Measurements from ENCODE around the gene SERTAD1. TPM values are rescaled to one million over a fixed set of nuclear protein-coding genes. Genes with fewer than 3 reads are reported as not detected.

Gene SERTAD1
- total and polyA plus RNA-seq, 2 of the 4 experiments (the other 2 are of a cell fraction), result 21.1 to 27.4 TPM

- in situ Hi-C loops (cut with MboI; ENCODE audit: low sequenced_read_pairs), result no loop called here
- Histone ChIP-seq H3K4me2 (ENCODE audit: low read depth, low read length) (no peak overlapping the region), H4K91ac (ENCODE audit: insufficient read depth, low read depth, low read length) (no peak overlapping the region), H2AFZ (replicated peaks; ENCODE audit: low read length, poor library complexity) (no peak overlapping the region), H2BK20ac (ENCODE audit: low read depth, low read length) (no peak overlapping the region), H3K23ac (ENCODE audit: low read depth, low read length) (no peak overlapping the region), H3K14ac (replicated peaks; ENCODE audit: low read depth, low read length) (no peak overlapping the region), H3K18ac (ENCODE audit: low read depth, low read length) (no peak overlapping the region), H3K9me3 (ENCODE audit: control insufficient read depth, insufficient read depth, low read length) (no peaks in the 10 kb centered on the region), H2BK5ac (ENCODE audit: low read depth, low read length, poor library complexity, severe bottlenecking) (no peak overlapping the region), H2AK5ac (ENCODE audit: low read depth, low read length) (no peak overlapping the region), H3K4me1 (ENCODE audit: control insufficient read depth, insufficient read depth, low read length) (peaks cover 16% of the 10 kb centered on the region), H3K36me3 (ENCODE audit: control insufficient read depth, insufficient read depth, low read length) (no peaks in the 10 kb centered on the region), H3K27me3 (ENCODE audit: control insufficient read depth, insufficient read depth, low read length) (peaks cover 11% of the 10 kb centered on the region; the same call in 1 of the 2 replicates), H4K20me1 (ENCODE audit: insufficient read depth, low read length) (0 out of 2 replicates have a peak, but pooled peaks cover 5% of the 10 kb centered on the region), H2AK9ac (replicated peaks; ENCODE audit: low read depth, low read length, poor library complexity) (no peak overlapping the region), H3K4me3 (ENCODE audit: insufficient read depth, low read depth, low read length) (no peak overlapping the region), H3K56ac (ENCODE audit: extremely low read depth, insufficient read depth, low read length) (no peak overlapping the region), H2BK120ac (ENCODE audit: low read depth, low read length) (no peak overlapping the region), H4K8ac (ENCODE audit: low read depth in 2 of 2, low read length in 2 of 2) (no peak overlapping the region), H3K9me1 (ENCODE audit: insufficient read depth, low read length) (peaks cover 11% of the 10 kb centered on the region), H4K5ac (ENCODE audit: low read depth, low read length) (no peak overlapping the region), H2BK15ac (ENCODE audit: low read depth, low read length) (no peak overlapping the region), H3K9ac (ENCODE audit: low read depth, low read length) (no peak overlapping the region), H3K27ac (ENCODE audit: insufficient read depth, low read length) (no peak overlapping the region), H3K79me1 (ENCODE audit: low read depth in 1 of 2, low read length in 2 of 2) (peaks cover 0 to 15% of the 10 kb centered on the region in 2 experiments; a peak in 2 of 4 replicates), H3K4ac (ENCODE audit: low read depth, low read length) (no peak overlapping the region)
- ChIA-PET CTCF (no interaction called here), POLR2A (ENCODE audit: unreplicated experiment) (no interaction called here)
- no peak for TF ChIP-seq MXI1 (IDR thresholded peaks at IDR 0.05; ENCODE audit: borderline replicate concordance, low read depth, low read length)
- BruUV-seq (replicated peaks), result no TSS peak
- ATAC-seq (ENCODE audit: low read depth), result no peak
- intact Hi-C loops (cut with micrococcal nuclease), result loop anchor here (10.0 kb wide), 1 partner anchor 56 kb away; no protein-coding TSS in a partner anchor
- no peak for DNase-seq
- dilution Hi-C loops (cut with HindIII; ENCODE audit: low sequenced_read_pairs, unreplicated experiment), result no loop called here
- no CpG with 5 or more reads among the region's 6 CpGs for WGBS, 2 experiments (ENCODE audit: extremely low coverage in 2 of 2, insufficient read length in 1 of 2)
Observed at GRCh38 chr19:40469011-40469410, 43.2 kb upstream of the SERTAD1 start.

All from IMR-90 (cell line).